H1 (cell line): ENCODE measurements around the gene C21orf58.
A peak's percentile ranks its signal among the peaks of the same experiment; 100 is the strongest.

Experiments
- ATF3 ChIP-seq: IDR thresholded peaks from 2 replicates; pipeline ENCODE4 v1.6.1; 2011; ENCODE audit warnings: low read depth, mild to moderate bottlenecking, low read length; ENCODE audit not compliant: insufficient read depth
- BACH1 ChIP-seq: IDR thresholded peaks from 2 replicates; pipeline ENCODE4 v1.6.1; 2012; ENCODE audit warnings: low read length, improper control_type of control experiment
- CHD2 ChIP-seq: IDR thresholded peaks from 2 replicates; pipeline ENCODE4 v1.6.1; 2012; ENCODE audit warnings: low read length, improper control_type of control experiment
- CTCF ChIP-seq, 3 experiments: IDR thresholded peaks; 1 replicate in 2 of 3; 2 replicates in 1 of 3; pipeline versions ENCODE4 v1.5.1 to v1.6.1; 2011; ENCODE audit warnings: low read length in 3 of 3, mild to moderate bottlenecking in 3 of 3, inconsistent platforms in 2 of 3, low read depth in 1 of 3, moderate library complexity in 1 of 3; ENCODE audit not compliant: insufficient read depth in 1 of 3; ENCODE audit errors: control extremely low read depth in 1 of 3
- EZH2 ChIP-seq: fragments of 200-600 bp; sonication (generic); IDR thresholded peaks from 2 replicates; pipeline ENCODE4 v1.7.1; 2012; ENCODE audit warnings: low read depth, mild to moderate bottlenecking, moderate library complexity, low read length, inconsistent platforms; ENCODE audit not compliant: severe bottlenecking
- MAX ChIP-seq: IDR thresholded peaks from 2 replicates; pipeline ENCODE4 v1.6.1; 2012; ENCODE audit warnings: inconsistent platforms
- POLR2A ChIP-seq, 2 experiments: IDR thresholded peaks; 1 replicate in 1 of 2; 2 replicates in 1 of 2; pipeline ENCODE4 v1.6.1; 2011; ENCODE audit warnings: low read depth in 2 of 2, low read length in 2 of 2, mild to moderate bottlenecking in 2 of 2; ENCODE audit errors: control extremely low read depth in 1 of 2
- POLR2AphosphoS5 ChIP-seq: IDR thresholded peaks from 2 replicates; pipeline ENCODE4 v1.6.1; 2011; ENCODE audit warnings: low read depth, low read length
- TAF1 ChIP-seq: IDR thresholded peaks from 2 replicates; pipeline ENCODE4 v1.6.1; 2011; ENCODE audit warnings: mild to moderate bottlenecking, low read depth, low read length
- TBP ChIP-seq: IDR thresholded peaks from 2 replicates; pipeline ENCODE4 v1.6.1; 2011; ENCODE audit warnings: low read depth, low read length, improper control_type of control experiment
- YY1 ChIP-seq: IDR thresholded peaks from 2 replicates; pipeline ENCODE4 v1.6.1; 2011; ENCODE audit warnings: low read depth, mild to moderate bottlenecking, low read length

- no peak for TF ChIP-seq TBP
- no peak for TF ChIP-seq CTCF (IDR thresholded peaks at IDR 0.05; ENCODE audit: control extremely low read depth in 1 of 3, insufficient read depth in 1 of 3, low read depth in 1 of 3, low read length in 3 of 3)
- no peak for TF ChIP-seq CHD2
- TF ChIP-seq YY1 = no peak
- TF ChIP-seq BACH1 = no peak
- TF ChIP-seq EZH2 = no peak
- TF ChIP-seq POLR2AphosphoS5 = peak; percentile 34; the same call in 1 of the 2 replicates
- no peak for TF ChIP-seq ATF3
- no peak for TF ChIP-seq TAF1
- peak in 1 of 2 experiments; percentile 59; a peak in 1 of 3 replicates for TF ChIP-seq POLR2A (IDR thresholded peaks at IDR 0.05; ENCODE audit: control extremely low read depth in 1 of 2, low read depth in 2 of 2, low read length in 2 of 2)
- TF ChIP-seq MAX = peak; percentile 46
These were observed 26.1 kb downstream of the C21orf58 start for GRCh38 chr21:46297338-46298271.
